TTC549 (cell line): ENCODE results near the gene ZDHHC8.

Experiments
- FAIRE-seq: peaks from 2 replicates; lab custom pipeline; 2012; peaks lifted over from hg19 to GRCh38; lab: Jason Lieb, UNC

ZDHHC8 gene

DNA sequence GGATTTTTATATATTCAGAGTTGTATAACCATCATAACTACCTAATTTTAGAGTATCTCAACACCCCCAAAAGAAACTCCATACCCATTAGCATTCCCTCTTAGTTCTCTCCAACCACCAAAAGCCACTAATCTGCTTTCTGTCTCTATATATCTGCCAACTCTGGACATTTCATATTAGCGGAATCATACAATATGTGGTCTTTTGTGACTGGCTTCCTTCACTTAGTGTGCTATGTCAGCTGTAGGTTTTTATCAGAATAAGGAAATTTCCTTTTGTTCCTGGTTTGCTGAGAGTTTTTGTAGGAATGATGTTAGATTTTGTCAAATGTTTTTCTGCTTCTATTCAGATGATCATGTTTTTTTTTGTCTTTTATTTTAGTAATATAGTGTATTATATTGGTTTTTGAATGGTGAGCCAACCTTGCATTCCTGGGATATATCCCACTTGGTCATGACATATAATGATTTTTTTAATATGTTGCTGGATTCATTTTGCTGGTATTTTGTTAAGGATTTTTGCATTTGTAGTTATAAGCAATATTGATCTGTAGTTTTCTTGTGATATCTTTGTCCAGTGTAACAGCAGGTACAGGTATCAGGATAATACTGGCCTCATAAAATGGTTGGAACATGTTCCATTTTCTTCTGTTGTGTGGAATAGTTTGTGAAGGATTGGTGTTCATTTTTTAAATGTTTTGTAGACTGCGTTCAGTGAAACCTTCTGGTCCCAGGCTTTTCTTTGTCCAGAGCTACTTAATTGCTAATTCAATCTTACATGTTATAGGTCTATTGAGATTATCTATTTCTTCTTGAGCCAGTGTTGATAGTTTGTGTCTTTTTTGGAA lies 34.8 kb upstream of the ZDHHC8 start:
- FAIRE-seq = no peak

DNA sequence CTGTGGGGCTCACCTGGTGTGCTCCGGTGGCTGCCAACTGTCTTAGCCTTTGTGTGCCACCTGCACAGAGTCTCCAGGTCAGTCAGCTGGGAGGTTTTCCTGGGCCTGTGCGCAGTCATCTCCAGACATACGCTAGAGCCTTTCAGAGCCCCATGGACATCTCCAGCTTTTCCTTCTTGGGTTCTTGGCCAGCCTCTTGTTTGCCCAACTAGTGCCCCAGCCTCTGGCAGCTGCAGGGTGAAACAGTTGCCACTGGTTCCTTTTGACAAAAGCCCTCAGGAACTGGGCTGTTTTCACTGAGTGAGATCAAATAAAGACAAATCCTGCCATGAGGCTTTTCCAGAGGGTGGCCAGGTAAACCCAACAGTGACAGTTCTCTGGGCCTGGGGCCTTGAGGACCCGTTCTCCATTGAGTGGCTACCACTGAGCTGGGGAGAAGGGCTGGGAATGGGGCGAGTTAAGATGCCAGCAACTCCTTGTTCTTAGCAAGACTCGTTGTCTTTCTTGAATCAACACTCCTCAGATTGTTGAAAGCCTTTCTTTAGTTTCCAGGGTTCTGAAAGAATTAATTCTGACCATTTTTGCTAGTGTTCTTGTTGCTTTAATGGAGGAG lies 32.4 kb upstream of the ZDHHC8 start:
- no peak for FAIRE-seq

DNA sequence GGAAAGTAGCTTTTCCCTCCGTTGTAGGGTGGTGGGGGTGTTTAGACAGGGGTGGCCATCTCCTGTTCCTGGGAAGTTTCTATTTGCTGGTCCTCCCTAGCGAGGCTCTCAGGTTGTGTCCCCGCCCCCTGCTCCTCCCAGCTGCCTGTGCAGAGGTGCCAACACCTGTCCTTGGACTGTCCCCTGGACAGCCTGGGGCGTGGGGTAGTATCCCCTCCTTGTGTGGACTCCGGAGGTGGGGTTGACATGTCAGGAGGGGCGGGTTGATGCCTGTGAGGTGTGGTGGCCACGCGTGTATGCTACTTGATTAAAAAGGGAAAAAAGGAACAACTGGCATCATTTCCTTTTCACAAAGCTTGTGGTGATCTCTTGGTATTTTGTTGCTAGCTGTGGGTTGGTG lies 30.0 kb upstream of the ZDHHC8 start:
- no peak for FAIRE-seq

DNA sequence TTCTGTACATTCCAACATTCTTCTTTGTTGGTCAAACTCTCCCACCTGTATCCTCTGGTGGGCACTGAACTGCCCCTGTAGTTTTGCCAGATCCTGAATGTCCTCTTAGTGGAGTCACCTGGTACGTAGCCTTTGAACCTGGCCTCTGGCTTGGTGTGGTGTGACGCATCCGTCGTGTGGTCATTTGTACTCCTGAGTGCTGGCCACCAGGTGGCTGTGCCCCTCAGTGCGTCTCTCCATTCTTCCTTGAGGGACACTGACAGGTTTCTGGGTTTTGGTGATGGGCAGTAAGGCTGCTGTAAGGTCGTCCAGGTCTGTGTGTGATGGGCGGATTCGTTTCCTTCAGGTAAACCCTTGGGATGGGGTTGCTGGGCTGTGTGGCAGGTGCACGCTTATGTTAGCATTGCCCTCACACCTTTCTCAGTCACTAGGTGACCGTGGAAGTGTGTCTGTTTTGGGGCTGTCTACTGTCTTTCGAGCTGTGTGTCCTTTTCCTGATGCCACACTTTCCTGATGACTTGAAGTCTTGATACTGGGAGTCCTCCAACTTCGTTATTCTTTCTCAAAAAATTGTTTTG lies 29.3 kb upstream of the ZDHHC8 start:
- no peak for FAIRE-seq

DNA sequence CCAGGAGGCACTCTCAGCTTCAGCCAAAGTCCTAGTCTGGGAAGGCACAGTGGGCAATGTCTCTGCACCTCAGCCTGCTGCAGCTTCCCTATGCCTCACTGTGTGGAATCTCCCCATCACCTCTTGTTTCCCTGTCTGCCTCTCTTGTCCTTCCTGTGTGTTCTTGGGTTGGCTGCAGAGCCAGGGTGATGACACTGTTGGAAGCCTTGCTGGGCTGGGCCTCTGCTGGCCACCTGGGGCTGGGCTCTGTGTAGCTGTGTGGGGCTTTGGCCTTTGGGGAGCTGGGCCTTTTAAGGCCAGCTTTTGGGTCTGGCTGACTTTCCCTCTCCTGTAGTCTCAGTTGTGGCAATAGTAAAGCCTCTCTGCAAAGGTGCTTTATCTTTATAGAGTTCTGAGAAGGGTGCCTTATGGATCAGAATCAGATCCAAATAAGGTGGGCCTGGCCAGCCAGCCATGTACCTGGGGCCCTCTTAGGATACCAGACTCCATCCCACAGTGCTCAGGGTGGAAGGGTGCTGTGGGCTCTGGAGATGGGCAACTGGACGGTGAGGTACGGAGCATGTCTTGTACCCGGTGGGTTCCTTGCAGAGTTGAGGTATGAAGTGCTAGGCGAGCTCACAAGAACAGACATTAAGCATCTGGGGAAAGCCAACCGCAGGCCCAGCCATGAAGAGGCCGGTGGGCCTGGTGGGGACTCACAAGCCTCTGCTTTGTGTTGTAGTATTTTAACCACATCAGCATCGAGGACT lies 26.0 kb upstream of the ZDHHC8 start:
- FAIRE-seq = no peak

DNA sequence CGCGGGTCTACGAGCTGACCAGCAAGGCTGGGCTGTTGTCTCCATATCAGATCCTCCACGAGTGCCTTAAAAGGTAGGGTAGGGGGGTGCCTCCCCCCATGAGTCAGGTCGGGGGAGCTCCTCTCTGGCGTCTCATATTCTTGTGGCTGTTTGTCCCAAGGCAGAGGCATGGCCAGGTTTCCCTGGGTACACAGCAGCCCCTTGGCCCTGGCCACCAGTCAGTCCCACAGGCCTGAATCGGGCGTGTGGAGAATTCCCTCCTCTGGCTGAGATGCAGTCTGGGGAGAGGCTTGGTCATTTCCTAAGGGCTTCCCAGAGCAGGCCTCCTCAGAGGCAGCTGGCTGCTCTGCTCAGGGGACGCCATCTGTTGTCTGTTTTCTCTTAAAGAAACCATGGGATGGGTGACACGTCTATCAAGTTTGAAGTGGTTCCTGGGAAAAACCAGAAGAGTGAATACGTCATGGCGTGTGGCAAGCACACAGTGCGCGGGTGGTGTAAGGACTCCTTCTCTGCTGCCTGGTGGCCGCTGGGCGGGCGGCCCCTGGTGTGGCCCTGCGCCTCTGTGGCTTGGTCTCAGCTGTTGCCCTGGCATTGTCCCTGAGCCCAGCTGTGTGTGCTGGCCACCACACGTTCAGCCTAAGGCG lies 25.3 kb upstream of the ZDHHC8 start:
- FAIRE-seq = no peak

DNA sequence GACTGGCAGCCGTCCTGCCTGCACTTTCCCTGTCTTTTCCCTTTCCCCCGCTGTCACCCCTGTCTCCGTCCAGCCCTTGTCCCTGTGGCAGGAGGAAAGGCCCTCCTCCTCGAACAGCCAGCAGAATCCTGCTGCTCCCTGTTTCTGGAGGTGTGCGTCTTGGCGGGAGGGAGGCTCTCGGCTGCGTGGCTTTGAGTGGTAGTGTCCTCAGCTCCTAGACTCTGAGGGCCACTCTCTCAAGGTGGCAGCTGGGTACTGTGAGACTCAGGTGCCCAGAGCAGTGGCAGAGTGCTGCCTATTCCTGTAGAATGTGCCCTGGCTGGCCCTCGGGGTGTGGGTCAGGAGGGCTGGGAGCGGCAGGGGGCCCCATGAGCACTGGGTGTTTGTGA lies 24.8 kb upstream of the ZDHHC8 start:
- FAIRE-seq = no peak

DNA sequence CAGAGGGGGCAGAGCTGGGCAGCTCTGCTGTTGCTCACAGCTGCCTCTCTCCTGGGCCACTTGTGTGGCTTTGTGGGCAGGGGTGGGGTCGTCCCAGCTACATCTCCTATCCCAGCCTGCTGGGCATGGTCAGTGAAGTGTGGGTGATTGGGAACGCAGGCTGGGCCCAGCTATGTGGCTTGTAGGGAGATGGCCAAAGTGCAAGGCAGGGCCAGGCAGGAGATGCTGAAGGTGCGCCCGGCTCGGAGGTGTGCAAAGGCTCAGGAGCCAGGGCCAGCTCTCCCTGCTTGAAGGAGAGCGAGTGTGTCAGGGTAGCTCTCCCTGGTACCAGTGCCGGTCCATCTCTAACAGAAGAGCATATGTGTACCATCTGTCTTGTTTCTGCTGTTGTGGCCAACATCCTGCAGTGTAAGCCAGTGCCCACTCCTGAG lies 24.1 kb upstream of the ZDHHC8 start:
- no peak for FAIRE-seq

DNA sequence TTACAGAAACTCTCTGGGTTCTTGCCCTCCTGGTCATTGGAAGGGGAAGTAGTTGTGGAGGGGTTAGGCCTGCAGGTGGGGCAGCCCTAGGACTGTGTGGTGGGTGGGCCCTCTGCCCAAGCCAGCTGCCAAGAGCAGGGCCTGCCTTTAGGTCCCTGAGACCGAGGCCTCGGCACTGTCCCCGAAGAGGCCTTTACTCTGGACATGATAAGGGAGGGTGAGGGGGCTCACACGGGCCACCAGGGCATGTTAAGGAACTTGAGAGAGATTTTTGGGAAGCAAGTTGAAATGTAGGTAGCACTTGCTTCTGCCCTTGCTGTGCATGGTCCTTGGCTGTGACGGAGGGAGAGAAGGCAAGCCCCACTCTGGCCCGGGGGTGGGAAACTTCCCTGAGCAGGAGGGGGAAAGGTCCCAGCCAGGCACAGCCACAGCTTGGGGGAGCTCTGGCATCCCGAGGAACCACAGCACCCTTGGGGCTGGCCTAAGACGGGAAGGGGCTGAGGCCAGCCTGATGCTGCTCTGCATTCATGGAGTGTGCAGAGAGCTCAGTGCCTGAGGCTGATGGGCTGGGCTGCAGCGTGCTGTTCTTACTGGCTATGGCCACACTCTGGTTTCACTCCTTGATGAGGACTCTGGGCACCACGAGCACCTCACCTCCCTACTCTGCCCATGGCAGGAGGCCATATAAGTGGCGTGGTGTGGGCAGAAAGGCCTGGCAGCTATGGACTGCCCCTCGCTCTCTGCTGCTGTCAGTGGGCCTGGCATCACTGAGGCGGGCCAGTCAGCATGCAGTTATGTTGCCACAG lies 23.4 kb upstream of the ZDHHC8 start:
- no peak for FAIRE-seq

DNA sequence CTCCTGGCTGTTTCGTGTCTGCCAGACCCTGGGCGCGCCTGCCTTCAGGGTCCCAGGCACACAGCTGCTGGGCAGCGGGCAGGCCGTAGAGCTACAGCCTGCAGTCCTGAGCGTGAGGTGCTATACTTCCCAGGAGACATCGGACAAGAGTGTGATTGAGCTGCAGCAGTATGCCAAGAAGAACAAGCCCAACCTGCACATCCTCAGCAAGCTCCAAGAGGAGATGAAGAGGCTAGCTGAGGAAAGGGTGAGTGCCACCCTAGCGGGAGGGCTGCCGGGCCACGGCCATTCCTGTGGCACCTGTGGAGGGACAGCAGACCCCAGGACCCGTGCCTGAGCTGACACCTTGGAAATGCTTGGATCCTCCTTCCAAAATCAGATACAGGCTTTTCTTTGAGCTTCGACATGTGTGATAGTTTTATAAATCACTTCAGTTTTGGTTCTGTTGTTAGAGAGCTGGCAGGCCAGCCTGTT lies 22.8 kb upstream of the ZDHHC8 start:
- no peak for FAIRE-seq

DNA sequence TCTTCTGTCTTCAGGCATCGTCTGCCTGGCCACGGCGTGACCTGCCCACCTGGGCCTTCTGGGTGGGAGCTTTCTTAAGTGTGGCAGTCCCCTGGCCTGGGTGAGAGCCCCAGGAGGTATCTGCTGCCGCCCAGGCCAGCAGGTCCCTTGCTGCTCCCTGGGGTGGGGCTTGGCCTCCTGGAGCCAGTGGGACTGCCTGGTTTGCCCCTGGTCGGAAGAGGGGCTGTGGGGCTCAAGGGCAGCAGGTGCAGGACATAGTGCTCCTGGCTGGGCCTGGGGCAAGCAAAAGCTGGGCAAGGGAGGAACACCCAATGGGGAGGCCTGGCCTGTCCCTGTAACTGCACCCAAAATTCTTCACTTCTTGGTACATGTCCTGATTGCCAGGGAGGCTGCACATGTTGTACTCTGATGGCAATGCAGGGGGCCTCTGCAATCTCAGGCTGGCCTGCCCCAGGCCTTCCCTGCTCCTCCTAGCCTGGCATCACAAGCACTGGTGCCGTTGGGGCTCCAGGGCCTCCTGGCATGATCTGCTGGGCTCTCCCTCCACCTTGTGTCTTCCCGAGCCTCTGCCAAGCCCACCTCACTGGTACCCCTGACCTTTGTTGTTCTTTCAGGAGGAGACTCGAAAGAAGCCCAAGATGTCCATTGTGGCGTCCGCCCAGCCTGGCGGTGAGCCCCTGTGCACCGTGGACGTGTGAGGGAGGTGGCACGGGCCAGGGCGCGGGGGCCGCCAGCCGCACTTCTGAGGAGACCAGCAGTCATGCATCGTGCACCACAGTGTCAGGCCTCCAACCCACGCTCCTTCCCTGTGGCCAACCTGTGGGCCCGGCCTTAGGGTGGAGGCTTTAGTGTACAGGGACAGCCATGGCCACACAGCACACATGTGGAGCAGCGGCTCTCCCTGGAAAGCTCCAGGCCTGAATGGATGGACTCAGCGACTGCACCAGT lies 21.9 kb upstream of the ZDHHC8 start:
- FAIRE-seq = no peak

DNA sequence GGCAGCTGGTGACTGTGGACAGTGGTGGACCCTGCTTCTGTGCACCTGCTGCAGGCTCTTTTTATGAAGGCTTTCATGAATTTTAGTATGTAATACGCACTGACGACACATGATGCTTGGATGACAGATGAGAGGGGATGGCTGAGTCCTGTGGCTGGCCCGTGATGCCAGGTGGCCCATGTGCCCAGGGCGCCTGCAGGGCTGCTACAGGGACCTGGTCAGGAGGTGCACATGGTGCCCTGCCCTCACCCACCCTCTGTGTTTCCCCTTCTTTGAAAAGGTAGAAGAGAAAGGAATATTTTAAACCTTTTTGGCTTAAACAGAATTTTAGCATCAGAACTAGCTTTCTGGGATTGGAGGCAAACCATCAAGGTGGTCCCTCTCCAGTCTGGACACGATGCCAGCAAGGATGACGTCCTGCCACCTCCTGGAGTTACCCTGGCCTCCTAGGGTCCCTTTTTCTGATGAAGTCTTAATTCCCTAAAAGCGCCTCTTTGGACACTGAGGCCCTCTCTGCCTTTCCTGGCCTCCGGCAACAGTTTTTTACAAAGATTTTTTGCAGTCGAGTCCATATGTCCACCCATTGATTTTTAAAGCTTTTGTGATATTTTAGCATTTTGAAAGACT lies 21.1 kb upstream of the ZDHHC8 start:
- no peak for FAIRE-seq

DNA sequence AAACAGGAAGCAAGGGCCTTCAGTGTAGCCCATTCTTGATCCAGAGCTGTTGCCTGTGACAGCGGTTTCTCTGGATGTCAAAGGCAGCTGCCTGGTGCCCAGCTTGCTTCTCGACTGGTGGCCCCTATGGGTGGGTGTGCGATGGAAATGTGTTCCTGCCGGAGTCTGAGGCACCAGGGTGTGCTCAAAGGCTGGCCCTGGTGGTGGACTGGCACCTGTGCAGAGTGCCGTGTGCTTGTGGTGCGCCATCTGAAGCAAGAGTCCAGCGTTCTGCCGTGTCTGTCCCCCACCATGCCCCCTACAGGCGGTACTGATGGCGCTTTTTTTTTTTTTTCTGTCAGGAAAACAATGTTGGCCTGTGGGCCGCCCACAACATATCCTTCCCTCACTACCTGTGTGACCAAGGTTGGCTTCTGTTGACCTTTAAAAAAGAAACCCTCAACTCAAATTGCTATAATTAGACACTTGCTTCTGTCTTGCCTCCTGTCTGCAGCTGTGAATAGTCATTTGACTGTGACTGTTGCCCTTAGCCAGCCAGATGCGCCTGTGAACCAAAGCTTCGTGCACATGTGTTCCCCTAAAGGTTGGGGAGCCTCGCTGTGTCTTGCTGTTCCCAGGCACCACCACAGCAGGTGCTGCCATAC lies 20.4 kb upstream of the ZDHHC8 start:
- no peak for FAIRE-seq

DNA sequence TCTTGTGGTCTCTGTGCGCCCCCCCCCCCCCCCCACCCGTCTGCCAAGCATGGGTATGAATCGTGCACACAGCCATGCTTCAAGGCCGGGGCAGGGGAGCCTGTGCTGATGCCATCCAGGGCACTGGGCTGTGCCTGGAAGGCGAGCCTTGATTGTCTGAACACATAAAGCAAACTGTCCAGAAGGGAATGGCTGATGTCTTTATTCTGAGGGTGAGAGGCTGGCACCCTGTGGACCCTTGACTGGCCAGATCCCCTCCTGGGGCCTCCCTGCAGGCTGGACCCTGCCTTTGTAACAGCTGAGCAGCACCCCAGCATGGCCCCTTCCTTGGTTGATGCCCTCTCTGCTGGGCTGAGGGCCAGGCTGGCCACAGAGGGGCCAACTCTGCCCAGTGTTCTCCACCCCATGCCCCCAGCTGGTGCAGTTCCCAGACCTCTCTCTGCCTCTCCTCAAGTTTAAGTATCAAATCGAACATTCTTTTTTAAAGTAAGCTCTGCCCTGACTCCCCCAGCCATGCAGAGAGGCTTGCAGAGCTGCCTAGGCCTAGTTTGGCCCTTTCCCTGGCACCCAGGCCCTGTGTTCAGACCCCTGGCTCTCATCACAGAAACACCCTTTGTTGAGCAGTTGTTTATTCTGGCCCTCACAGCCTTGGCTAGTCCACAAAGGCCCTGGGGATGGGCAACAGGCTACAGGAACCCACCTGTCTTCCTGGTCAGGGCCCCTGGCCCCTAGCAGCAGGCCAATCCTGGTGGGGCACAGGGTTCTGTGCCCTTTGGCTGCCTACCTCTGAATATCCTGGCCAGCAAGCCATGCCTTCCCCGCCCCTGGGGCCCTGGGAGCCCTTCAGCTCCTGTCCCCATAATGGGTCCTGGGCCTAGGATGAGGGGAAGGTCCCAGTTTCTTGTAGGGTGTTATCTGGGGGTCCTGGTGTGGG lies 19.6 kb upstream of the ZDHHC8 start:
- FAIRE-seq = no peak

DNA sequence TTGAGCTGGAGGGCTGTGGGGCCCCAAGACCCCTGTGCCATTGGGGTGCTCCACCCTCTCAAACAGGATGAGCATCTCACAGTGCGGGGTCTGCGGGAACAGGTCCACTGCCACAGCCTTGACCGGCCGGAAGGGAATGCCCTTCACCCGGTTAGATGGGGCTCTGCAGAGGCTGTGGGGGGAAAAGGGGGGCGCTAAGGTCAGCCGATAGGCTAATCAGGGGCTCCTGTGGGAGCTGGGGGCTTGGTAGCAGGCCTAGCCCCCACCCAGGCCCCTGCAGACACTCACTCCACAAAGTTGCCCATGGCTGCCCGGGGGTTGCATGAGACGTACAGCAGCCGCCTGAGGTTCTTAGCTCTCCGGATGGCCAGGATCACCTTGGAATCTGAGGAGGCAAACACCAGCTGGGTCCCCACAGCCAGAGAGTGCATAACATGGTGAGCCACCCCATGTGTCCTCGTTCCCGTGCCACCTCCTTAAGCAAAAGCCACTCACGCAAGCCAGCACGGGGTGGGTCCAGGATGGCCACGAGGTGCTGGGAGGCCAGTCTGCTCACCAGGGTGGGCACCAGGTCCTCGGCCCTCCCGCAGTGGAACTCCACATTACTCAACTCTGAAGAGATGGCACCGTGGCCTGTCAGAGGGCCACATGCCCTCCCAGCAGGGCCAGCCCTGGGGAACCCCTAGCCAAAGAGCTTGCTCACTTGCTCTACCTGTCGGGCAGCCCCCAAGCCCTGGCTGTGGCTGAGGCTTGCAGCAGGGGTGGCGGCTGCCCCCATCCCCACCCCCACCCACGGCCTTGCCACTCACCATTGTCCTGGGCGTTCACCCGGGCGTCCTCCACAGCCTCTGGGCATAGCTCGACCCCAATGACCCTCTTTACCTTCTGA lies 18.7 kb upstream of the ZDHHC8 start:
- FAIRE-seq = no peak

DNA sequence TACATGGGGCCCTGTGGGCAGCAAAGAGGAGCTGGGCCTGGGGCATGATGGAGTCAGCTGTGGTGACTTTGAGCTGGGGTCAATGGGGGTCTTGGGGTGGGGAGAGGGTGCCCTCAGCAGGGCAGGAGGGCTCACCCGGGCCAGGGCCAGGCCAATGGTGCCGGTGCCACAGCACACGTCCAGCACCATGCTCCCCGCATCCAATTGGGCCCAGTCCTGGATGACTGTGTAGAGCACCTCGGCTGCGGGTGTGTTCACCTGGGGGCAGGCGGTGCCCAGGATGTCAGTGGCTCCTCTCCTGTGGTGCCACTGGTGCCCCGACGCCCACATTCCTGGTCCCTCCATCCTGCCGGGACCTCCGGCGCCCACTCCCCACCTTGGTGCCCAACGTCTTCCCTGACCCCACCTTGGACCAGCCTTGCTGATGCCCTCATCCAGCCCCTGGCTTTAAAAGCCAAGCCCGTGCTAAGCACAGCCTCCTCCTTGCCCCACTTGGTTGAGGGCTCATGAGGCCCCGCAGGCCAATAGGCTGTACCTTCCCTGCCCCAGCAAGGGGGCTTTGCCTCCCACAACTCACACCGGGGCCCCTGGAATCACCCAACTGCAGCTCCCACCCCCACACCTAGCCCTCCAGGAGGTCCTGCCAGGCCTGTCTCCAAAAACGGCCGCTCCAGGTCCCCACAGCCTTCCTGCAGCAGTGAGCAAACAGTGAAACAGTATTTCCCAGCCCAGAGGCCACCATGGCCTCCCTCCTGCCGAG lies 17.9 kb upstream of the ZDHHC8 start:
- FAIRE-seq = no peak
